Activated T-cell treated with anti-CD3 and anti-CD28 coated beads for 48 hours (primary cell): Measurements from ENCODE around the gene ZNF428.

Experiments used
- DNase-seq: peaks from one replicate; pipeline ENCODE4 v3.0.0-alpha.2; 2020; ENCODE audit warnings: low read depth

The ZNF428 gene

GRCh38 chr19:43562226-43562697 is 57.2 kb downstream of the ZNF428 start:
- DNase-seq = no peak

GRCh38 chr19:43561139-43561970 is 58.1 kb downstream of the ZNF428 start:
- DNase-seq = no peak

- DNase-seq = no peak
These were observed 58.7 kb downstream of the ZNF428 start for GRCh38 chr19:43560687-43561086.
